HS-5 (cell line): ENCODE results near the gene TAF4.

ENCODE experiments used
- DNase-seq: peaks from one replicate; pipeline ENCODE4 v3.0.0-alpha.2; 2012; ENCODE audit warnings: low read depth

Gene TAF4

GRCh38 chr20:62021793-62022385, 43.8 kb downstream of the TAF4 start:
- no peak for DNase-seq

- no peak for DNase-seq
These were observed 44.6 kb downstream of the TAF4 start for GRCh38 chr20:62020935-62021701.

DNA sequence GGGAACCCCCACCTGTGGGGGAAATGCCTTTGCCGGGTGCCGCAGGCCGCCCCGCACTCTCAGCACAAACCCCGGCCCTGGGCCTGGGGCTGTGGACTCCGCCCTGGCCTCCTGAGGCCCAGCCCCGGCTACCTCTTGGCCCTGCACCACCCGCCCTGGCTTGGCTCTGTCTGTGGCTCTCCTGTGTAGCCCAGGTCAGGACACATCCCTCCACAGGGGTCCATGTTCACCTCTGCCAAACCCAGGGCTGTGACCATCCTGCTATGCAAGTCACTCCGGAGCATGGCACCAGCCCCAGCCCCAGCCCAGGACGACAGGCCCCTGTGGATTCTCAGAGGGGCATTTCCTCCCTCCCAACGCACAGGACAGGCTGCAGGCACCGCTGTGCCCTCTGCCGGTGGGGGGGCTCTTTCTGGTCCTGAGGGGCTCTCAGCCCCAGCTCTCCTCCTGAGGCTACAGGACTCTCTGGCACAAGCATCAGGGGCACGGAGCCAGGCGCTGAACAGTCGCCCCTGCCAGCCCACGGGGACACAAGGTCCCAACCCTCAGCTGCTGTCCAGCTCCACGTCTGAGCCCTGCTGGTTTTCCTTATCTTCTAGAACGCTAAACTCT, 45.7 kb downstream of the TAF4 start:
- DNase-seq = no peak

DNA sequence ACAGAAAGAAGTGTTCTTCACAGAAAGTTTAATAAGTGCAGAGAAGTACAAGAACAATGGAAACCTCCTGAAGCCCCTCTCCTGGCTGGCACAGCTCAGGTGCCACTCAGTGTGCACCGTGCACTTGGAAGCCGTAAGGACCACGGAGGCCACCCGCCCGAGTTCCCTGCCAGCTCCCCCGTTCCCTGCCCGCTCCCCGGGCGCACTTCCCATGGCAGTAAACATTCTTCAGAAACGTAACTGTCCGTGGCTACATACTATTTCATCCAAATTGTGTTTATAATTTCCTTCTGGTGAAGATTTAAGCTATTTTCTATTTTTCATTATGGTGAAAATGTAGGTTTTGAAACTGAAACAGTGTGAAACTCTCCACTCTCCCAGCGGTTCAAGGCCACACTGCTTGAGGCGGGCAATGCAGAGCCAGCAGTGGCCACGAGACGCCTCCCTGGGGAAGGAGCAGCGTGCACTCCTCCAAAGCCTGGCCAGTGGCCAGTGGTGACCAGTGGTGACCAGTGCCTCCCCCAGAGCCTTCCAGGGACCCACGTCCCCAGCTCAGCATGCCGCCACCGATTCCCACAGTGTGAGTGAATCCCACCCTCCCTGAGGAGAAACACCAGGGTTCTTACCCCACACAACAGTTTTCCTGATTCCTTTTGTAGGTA, 46.4 kb downstream of the TAF4 start:
- no peak for DNase-seq

- no peak for DNase-seq
These were observed 47.1 kb downstream of the TAF4 start for GRCh38 chr20:62018437-62019143.

DNA sequence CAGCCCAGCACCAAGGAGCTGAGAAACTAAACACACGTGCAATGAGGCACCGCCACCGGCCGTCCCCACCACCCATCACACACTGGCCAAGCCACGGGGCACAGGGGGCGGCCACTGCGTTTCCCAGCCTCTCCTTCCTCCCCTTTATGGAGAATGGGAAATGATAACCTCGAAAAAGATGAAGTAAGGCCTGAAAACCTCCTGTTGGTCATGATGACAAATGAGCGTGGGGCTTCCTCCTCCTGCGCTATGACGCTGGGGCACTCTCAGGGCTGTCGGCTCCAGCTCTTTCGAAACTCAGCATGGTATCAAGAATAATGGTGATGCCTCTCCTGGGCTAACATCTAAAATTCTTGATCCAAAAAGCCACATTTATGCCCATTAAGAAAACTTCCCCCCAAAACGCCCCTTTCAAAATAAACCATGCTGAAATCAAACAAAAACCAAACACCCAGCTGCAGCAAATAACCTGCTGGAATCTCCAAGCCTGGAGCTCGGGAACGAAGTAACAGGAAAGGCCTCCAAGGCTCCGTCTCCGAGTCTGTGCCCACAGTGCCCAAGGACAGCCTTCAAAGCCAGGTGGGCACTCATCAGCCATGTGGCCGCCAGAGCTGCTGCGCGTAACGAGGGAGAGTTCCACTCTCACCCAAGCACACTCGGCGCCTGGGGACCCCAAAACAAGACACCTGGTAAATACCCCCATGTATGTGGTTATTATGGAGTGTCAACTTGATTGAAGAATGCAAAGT, 50.0 kb downstream of the TAF4 start:
- DNase-seq = no peak

DNA sequence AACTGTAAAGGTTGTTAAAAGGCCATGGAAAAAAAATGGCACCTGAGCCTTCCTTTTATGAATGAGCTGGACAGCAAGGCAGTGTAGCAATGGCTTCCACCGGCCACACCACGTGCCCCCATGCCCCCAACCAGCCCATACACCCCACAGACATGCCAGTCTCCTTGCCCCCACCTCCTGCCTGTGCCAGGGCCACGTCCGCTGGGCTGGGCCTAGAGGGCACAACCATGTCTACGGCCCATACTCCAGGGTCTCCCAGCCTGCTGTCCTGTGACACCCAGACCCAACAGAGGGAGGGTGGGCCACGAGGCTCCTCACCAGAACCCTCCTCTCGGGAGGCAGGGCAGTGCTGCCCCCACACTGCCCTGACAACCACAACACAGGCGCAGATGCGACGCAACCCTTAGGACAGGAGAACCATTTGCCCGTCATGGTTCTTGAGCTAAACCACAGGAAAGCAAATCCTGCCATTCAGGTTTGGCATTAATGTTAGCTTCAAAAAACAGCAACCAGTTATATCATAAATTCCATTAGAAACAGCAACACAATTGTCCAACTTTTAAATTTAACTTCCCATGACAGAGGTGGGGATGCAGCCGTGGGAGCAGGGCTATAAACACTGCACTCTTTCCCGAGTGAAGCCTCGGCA, 50.7 kb downstream of the TAF4 start:
- DNase-seq = no peak

DNA sequence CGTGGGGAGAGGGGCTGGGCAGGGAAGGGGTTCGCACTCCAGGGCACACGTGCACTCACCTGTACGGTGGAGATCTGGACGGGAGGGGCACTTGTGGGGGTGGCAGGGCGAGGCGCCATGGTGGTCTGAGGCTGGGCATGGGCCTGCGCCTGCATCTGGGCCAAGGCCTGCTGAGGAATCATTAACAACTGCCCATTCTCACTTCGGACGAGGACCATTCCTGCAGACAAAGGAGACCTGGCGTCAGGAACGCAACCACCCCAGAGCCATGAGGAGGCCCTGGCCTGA, 51.2 kb downstream of the TAF4 start:
- no peak for DNase-seq

DNA sequence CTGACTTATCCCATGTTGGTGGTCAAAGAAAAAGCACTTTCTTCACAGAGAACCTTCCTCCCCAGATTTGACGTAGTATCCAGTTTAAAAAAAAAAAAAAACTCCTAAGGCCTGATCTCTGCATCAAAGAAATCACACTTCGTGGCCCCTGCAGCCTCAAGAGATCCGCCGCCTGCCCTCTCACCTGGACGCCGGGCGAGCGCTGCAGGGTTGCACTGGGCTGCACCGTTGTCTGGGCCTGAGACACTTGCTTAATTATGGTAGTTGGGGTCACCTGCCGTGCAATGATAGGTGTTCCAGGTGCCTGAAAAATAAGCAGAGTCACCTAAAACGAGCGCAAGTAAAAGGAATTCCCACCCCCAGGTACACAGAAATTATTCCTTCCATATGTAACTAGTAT, 53.0 kb downstream of the TAF4 start:
- no peak for DNase-seq

DNA sequence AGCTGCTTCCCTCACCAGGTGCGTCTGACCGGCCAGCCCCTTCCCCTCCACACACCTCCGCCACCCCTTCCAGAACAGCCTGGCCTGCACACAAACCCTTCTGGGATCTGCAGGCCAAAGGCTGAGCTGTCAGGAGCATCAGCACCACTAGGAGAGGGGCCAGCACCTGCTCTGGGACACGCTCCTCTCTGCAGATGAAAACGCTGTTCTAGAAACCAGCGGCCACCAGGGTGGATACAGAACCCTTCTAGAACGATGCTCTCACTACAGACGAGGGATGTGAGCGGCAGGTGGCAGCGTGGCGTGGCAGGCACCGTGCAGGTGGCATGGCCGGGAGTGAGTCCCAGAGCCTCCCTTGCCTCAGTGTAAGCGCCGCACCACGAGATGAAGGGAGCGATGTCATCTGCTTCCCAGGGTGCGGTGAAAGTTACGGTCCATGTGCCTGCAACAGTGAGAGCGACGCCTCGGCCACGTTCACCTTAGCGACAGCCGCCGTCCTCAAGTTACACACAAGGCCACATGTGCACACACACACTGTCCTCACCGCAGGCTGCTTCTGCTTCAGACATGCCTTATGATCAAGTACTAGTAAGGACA, 53.6 kb downstream of the TAF4 start:
- DNase-seq = no peak

GRCh38 chr20:62011403-62011790, 54.3 kb downstream of the TAF4 start:
- DNase-seq = no peak

DNA sequence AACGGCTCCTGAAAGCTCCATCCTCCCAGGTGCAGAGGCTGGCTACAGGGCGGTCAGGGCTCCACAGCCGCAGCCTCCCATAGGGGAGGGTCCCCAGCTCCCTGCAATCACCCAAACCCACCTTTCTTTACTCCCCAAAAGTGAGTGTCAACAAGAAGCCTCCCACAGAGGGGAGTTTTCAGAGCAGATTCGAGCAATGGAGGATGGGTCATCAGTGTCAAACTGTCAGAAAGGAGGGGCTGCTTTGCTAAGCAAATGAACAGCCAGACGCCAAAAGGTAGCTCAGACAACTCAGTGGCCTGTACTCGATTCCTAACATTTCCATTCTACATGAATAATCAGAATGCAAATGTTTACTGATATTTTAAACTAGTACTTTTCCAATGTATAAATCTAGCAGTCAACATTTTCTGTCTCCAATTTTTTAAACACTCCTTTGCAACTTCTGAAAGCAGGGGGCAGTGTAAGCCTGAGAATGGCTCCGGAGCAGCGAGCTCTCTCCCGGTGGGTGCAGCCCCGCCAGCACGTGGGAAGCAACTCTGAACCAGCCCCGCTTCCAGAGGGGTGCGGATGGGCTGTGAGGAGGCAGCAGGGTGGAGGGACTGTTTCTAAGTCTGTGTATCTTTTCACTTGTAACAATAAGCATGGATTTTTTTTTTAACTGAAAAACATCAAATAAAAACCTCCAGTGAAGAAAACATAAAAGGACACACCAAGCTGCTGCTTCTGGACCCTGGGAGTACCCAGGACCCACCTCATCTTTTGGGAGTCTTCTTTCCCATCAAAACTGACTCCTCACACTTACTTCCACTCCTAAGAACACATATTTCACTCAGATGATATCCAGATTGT, 54.9 kb downstream of the TAF4 start:
- no peak for DNase-seq

DNA sequence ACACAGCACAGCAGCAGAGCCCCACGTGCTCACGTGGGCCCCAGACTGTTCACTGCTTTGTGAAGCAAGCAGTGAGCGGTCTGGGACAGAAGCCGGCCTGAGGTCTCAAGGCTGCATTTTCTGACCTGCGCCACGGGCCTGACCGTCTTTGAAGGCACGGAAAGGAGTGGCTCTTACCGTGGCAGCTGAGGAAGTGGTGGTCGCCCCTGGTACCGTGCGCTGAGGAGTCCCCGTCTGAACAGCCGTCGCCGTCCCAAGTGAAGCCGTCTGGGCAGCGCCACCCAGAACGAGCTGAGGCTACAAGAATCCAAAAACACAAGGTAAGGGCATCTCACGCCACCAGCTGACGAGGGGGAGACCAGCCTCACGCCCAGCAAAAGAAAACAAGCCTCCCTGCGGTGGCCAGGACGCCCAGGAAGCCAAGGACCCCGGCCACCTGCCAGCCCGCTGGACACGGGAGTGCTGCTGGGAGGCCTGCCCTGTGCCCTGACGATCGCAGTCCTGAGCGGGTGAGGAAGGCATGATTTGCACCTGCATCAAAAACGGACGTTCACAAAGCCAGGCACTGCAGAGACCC, 55.7 kb downstream of the TAF4 start:
- DNase-seq = no peak

DNA sequence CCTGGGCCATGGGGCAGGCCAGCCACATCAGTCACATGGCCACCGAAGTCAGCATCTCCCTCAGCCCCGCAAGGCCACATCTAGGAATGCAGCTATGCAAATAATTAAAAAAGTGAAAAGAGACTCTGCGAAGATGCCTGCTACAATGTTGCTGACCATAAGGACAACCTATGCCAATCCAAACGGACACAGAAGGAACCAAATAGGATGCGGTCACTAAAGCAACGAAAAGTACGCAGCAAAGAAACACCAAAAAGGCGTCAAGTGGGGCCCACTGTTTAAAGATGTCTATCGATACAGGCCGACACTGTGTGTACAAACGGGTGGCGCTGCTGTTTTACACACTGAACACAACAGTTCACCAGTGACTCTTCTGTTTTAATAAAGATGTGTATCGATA, 56.4 kb downstream of the TAF4 start:
- DNase-seq = no peak

GRCh38 chr20:62008643-62009183, 57.0 kb downstream of the TAF4 start:
- DNase-seq = no peak

DNA sequence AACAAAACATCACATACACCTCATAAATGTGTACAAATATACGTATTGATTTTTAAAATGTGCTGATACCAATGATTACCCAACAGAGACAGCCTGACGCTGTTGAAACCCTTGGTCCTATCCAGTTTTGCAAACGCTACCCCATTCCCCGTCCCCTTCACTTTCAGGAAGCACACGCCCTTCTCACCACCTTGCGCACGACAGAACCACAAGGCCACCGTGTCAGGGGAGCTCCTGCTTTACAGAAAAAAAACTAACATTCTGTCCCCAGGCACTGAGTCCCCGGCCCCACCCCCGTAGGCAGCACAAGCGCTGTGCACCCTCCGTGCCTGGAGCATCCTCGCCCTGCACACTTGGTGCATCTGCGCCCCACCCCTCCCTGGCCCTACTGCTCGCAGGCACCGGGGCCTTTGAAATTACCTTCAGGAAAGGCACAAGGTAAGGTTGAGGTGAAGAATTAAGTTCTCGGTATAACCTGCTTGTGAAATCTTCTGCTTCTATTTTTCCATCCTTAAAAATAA, 58.5 kb downstream of the TAF4 start:
- DNase-seq = no peak

DNA sequence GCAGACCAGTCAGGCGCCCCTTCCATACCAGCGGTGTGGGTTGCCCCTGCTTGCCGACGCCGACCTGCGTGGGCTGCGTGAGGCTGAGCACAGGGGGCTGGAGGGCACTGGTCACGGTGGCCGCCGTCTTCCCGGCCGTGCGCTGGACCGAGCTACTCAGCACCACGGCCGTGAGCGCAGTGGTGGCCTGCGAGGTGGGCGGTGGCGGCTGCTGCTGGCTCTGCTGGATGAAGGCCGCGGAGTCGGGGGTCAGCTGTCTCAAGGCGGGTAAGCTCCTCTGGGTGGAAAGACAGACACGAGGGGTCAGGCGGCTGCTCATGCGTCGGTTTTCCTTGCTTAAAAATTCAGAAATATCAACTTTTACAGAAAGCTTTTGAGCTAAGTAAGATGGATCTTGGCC, 59.2 kb downstream of the TAF4 start:
- DNase-seq = no peak

DNA sequence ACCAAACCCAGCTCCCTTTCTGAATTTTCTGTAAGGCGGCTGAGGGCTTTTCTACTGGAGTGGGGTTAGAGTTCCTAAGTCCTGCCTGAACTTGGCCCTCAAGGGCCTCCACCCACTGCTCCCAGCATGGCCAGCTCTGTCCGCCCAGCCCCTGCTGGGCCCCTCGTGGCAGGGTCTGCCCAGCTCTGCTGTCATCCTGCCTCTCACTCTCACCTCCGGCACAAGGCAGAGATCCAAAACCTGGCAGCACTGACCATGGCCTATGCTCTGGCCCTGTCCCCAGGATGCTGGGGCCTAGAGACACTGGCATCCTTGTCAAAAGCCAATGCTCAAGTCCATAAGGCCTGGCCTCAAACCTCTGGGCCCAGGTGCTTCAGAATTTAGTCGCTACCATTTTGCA, 61.1 kb downstream of the TAF4 start:
- no peak for DNase-seq
